ENCODE data around the gene UBE2J2.

UBE2J2 gene

GRCh38 chr1:1273512-1274298 is at the start of gene UBE2J2:
Gene UBE2J2, minus strand, starts transcription at chr1:1273854. Its CDS starts 5,862 bp downstream, at chr1:1267992.
- H3K27me3 ChIP-seq, result no peaks in the 10 kb centered on the region
- H3K4me1 ChIP-seq, result peaks cover 4 to 50% (median 41%) of the 10 kb centered on the region in 4 donors
- TF ChIP-seq CTCF (IDR thresholded peaks at IDR 0.05), result no peak
- no peaks in the 10 kb centered on the region for H3K9me3 ChIP-seq
- intact Hi-C loops (cut with DNase I; ENCODE audit: low total_unique reads), result no loop called here
- peak within 1 kb of the TSS; percentile 76 to 78 for H3K27ac ChIP-seq
- peaks cover 0 to 2% (median under 1%) of the 10 kb centered on the region in 3 donors for H3K36me3 ChIP-seq
- DNase-seq, result peak; percentile 93 to 97
- H3K4me3 ChIP-seq, result peak within 1 kb of the TSS; percentile 80 to 86

DNA sequence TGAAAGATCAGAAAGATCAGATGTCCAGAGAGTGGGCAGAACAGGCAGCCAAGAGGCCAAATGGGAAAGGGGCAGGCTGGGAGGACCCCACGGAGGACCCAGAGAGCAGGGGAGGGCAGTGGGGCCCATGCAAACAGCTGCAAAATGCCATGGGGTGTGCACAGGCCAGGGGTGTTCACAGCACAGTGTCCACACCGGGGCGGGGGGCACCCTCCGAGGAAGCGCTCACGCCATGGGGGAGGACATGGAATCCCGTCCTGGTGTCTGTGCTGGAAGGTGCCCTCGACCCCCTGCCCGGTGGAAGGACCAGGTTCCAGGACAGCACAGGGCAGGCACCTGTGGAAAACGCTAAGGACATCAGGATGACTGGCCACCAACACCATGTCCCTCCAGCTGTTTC is 49.3 kb upstream of the UBE2J2 start:
- no peak for DNase-seq
- H3K36me3 ChIP-seq, result peaks cover 19 to 51% (median 38%) of the 10 kb centered on the region in 3 donors
- intact Hi-C loops (cut with DNase I; ENCODE audit: low total_unique reads), result no loop called here
- no peak for TF ChIP-seq CTCF (IDR thresholded peaks at IDR 0.05)
- H3K9me3 ChIP-seq, result no peaks in the 10 kb centered on the region
- H3K4me3 ChIP-seq, result no peak overlapping the region
- no peak overlapping the region for H3K27ac ChIP-seq
- peaks cover 0 to 68% (median 58%) of the 10 kb centered on the region in 4 donors for H3K4me1 ChIP-seq
- no peaks in the 10 kb centered on the region for H3K27me3 ChIP-seq

DNA sequence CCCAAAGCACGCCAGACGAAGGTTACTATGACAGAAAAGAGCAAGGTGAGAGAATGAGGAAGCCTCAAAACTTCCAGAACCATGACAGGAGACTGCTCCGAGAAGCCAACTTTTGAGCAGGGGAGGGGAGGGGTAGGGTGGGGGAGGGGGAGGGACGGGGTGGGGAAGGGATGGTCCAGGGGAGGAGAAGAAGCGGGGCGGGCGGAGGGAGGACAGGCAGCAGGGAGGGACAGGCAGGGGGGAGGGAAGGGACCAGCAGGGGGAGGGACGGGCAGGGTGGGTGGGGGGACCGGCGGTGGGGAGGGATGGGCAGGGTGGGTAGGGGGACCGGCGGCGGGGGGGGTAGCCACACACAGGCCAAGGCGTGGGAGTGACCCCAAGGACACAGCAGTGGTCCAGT is 48.8 kb upstream of the UBE2J2 start:
- H3K4me1 ChIP-seq, result peaks cover 0 to 73% (median 63%) of the 10 kb centered on the region in 4 donors
- TF ChIP-seq CTCF (IDR thresholded peaks at IDR 0.05), result no peak
- no peaks in the 10 kb centered on the region for H3K27me3 ChIP-seq
- no peak for DNase-seq
- H3K9me3 ChIP-seq, result no peaks in the 10 kb centered on the region
- H3K27ac ChIP-seq, result no peak overlapping the region
- intact Hi-C loops (cut with DNase I; ENCODE audit: low total_unique reads), result no loop called here
- H3K4me3 ChIP-seq, result no peak overlapping the region
- H3K36me3 ChIP-seq, result peaks cover 14 to 48% (median 34%) of the 10 kb centered on the region in 3 donors

GRCh38 chr1:1321477-1321876 is 47.8 kb upstream of the UBE2J2 start:
- Histone ChIP-seq H3K27me3 (no peaks in the 10 kb centered on the region), H3K27ac (no peak overlapping the region), H3K36me3 (peaks cover 10 to 44% (median 32%) of the 10 kb centered on the region in 3 donors), H3K4me3 (no peak overlapping the region), H3K4me1 (peaks cover 0 to 72% (median 61%) of the 10 kb centered on the region in 4 donors), H3K9me3 (no peaks in the 10 kb centered on the region)
- TF ChIP-seq CTCF (IDR thresholded peaks at IDR 0.05), result no peak
- intact Hi-C loops (cut with DNase I; ENCODE audit: low total_unique reads), result no loop called here
- no peak for DNase-seq

DNA sequence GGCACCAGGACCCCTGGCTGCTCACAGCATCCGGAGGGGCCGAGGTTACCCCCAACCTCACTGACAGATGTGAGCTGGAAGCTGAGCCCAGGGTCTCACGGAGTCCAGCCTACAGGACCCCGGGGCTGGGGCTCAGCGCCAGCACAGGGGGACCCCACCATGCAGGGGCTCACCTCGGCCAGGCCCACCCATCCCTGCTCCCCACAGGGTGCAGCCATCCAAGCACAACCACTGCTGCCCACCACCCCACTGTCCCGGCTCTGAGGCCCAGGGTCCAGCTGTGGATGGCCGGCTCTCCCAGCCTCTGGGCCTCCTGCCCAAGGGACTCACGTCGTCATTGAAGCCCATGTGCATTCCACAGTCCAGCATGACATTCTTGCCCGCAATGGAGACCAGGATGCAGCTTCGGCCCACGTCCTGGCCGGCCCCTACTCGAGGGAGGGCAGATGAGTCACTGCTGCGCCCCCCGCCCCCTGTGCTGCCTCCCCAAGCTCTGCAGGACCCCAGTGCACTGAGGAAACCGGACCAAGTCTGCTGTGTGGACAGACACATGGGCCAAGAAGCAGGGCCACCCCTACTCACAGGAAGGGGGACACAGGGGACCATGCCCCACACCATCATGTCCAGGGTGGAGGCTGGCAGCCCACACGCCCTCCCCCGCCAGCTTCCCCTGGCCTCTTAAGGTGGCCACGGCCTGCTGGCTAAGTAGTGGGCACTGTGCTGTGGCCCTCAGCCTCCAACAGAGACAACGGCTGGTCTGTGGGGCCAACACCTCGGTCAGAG is 47.2 kb upstream of the UBE2J2 start:
- Histone ChIP-seq H3K4me1 (peaks cover 0 to 66% (median 55%) of the 10 kb centered on the region in 4 donors), H3K9me3 (no peaks in the 10 kb centered on the region), H3K27me3 (no peaks in the 10 kb centered on the region)

More for the DNA sequence above, 47.2 kb upstream of the UBE2J2 start:
- intact Hi-C loops (cut with DNase I; ENCODE audit: low total_unique reads), result no loop called here
- Histone ChIP-seq H3K27ac (peak overlapping the region; percentile 26 to 62), H3K36me3 (peaks cover 10 to 49% (median 35%) of the 10 kb centered on the region in 3 donors), H3K4me3 (no peak overlapping the region)
- DNase-seq, result no peak
- TF ChIP-seq CTCF (IDR thresholded peaks at IDR 0.05), result no peak

Data from tibial artery (tissue), 4 donors.